Fibroblast of mammary gland (primary cell): ENCODE data around the gene MRPL34.

Experiments
- DNase-seq: peaks from one replicate; pipeline ENCODE4 v3.0.0-alpha.2; 2010; ENCODE audit warnings: low read depth
- H3K4me3 ChIP-seq: 2 replicates; pipeline ENCODE4 v1.5.1; 2011; ENCODE audit warnings: low read depth, mild to moderate bottlenecking, low read length, moderate library complexity; ENCODE audit not compliant: control insufficient read depth
- CTCF ChIP-seq: conservative IDR thresholded peaks from 2 replicates; pipeline ENCODE4 v1.5.1; 2011; ENCODE audit warnings: low read depth, low read length, inconsistent platforms; ENCODE audit not compliant: control insufficient read depth, insufficient read depth

MRPL34 gene

GRCh38 chr19:17338433-17339078 is 32.9 kb downstream of the MRPL34 start:
- peak overlapping the region; percentile 95 for H3K4me3 ChIP-seq
- TF ChIP-seq CTCF, result no peak

GRCh38 chr19:17339088-17339741 is 33.5 kb downstream of the MRPL34 start:
- no peak overlapping the region for H3K4me3 ChIP-seq
- DNase-seq, result no peak
- no peak for TF ChIP-seq CTCF

More at GRCh38 chr19:17338433-17339078, 32.9 kb downstream of the MRPL34 start:
- DNase-seq, result no peak

DNA sequence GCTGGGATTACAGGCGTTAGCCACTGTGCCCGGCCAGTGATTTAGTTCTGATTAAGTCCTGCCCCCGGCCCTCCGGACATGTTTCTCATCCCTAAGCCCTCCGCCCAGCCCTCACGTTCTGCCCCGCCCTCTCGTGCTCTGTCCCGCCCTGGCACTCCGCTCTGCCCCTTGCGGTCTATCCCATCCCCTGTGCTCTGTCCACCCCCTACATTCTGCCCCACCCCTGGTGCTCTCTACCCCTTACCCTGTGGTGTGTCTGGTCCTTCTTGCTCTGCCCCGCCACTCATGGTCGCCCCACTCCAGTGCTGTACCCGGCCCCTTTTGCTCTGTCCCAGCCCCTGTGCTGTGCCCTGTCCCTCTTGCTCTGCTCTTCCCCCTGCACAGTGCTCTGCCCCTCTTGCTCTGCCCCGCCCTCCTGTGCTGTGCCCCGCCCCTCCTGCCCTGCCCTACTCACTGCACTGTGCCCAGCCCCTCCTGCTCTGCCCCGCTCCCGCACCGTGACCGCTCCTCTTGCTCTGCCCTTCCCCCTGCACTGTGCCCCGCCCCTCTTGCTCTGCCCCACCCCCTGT is 34.7 kb downstream of the MRPL34 start:
- no peak for DNase-seq
- no peak for TF ChIP-seq CTCF
- H3K4me3 ChIP-seq, result no peak overlapping the region

DNA sequence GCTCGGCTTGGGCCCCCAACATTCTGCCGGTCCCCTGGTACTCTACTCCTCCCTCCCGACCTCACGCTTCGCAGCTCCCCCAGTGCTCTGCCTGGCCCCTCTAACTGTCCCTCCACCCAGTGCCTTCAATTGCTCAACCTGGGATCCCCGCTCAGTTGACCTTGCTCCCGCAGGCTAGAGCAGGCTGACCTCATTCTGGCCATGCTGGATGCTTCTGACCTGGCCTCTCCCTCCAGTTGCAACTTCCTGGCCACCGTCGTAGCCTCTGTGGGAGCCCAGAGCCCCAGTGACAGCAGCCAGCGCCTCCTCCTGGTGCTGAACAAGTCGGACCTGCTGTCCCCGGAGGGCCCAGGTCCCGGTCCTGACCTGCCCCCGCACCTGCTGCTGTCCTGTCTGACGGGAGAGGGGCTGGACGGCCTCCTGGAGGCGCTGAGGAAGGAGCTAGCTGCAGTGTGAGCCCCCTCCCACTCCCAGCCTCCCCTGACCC is 35.2 kb downstream of the MRPL34 start:
- TF ChIP-seq CTCF, result no peak
- no peak for DNase-seq
- no peak overlapping the region for H3K4me3 ChIP-seq

GRCh38 chr19:17341386-17341785 is 35.7 kb downstream of the MRPL34 start:
- H3K4me3 ChIP-seq, result no peak overlapping the region
- no peak for DNase-seq
- TF ChIP-seq CTCF, result no peak

DNA sequence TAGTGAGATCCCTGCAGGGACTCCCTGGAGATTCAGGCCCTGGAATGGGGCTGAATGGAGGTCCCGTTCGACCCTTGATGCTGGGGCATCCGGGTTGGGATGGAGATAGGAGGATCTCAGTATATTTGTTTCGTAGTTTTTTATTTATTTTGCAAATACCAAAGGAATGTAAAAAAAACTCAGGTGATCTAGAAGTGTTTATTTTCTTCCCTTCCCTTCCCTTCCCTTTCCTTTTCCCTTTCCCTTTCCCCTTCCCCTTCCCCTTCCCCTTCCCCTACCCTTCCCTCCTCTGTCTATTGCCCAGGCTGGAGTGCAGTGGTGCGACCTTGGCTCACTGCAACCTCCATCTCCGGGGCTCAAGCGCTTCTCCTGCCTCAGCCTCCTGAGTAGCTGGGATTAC is 36.2 kb downstream of the MRPL34 start:
- no peak overlapping the region for H3K4me3 ChIP-seq
- TF ChIP-seq CTCF, result no peak
- DNase-seq, result no peak
